Activated CD4-positive, alpha-beta T cell treated with anti-CD3 and anti-CD28 coated beads, Interleukin-2, amount 50 U/mL, for 16 hours (primary cell): ENCODE data around the gene WNT9B.
"Not testable (repeated sequence)": the region's sequence is repeated elsewhere in the genome, so short reads cannot be mapped to it uniquely, and the experiment has no call there.

Experiments
- DNase-seq: peaks from one replicate; pipeline ENCODE4 v3.0.0-alpha.2; 2020

Gene WNT9B

GRCh38 chr17:46916623-46917022 is 65.2 kb downstream of the WNT9B start:
- DNase-seq, result no peak

- DNase-seq, result no peak
Measured at GRCh38 chr17:46917041-46917440, 65.7 kb downstream of the WNT9B start.

GRCh38 chr17:46917516-46917915 is 66.1 kb downstream of the WNT9B start:
- no peak for DNase-seq

- DNase-seq, result not testable (repeated sequence)
Measured at GRCh38 chr17:46921962-46922361, 70.6 kb downstream of the WNT9B start.

- DNase-seq, result no peak
Measured at GRCh38 chr17:46922487-46922803, 71.1 kb downstream of the WNT9B start.

GRCh38 chr17:46922804-46923635 is 71.6 kb downstream of the WNT9B start, which contains the start of gene GOSR2:
Gene GOSR2 (plus strand): TSS chr17:46923160. CDS start chr17:46923193, 33 bp downstream.
- peak; percentile 92 for DNase-seq

GRCh38 chr17:46925185-46925868 is 73.9 kb downstream of the WNT9B start:
- no peak for DNase-seq

- no peak for DNase-seq
Measured at GRCh38 chr17:46928467-46929261, 77.3 kb downstream of the WNT9B start.

- DNase-seq, result no peak
Measured at GRCh38 chr17:46929413-46929812, 78.0 kb downstream of the WNT9B start.

- DNase-seq, result no peak
Measured at GRCh38 chr17:46930051-46930450, 78.7 kb downstream of the WNT9B start.

GRCh38 chr17:46931596-46931995 is 80.2 kb downstream of the WNT9B start:
- DNase-seq, result no peak

- no peak for DNase-seq
Measured at GRCh38 chr17:46935658-46936266, 84.4 kb downstream of the WNT9B start.
